ENCODE data around the gene NAB2.

- TF ChIP-seq CTCF (IDR thresholded peaks at IDR 0.05; ENCODE audit: extremely low read depth in 1 of 2, insufficient read depth in 1 of 2, low read depth in 1 of 2, low read length in 2 of 2), result no peak
- no peak for TF ChIP-seq EZH2 (IDR thresholded peaks at IDR 0.05; ENCODE audit: borderline replicate concordance, low read depth, low read length, severe bottlenecking)
- TF ChIP-seq, protein P1, sequence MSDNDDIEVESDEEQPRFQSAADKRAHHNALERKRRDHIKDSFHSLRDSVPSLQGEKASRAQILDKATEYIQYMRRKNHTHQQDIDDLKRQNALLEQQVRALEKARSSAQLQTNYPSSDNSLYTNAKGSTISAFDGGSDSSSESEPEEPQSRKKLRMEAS (IDR thresholded peaks at IDR 0.05; ENCODE audit: insufficient read depth, insufficient read length), result no peak
These were observed 8.0 kb downstream of the NAB2 start for GRCh38 chr12:57096748-57097553.

Measured in endothelial cell of umbilical vein (primary cell).